Tibial nerve (tissue), 4 donors: Measurements from ENCODE around the gene DUS3L. TPM values are rescaled to one million over a fixed set of nuclear protein-coding genes. Genes with fewer than 3 reads are reported as not detected.

Experiments
- DNase-seq, 2 donors: peaks; one replicate each; pipeline ENCODE4 v3.0.0-alpha.2; 2019; ENCODE audit warnings: low spot score in 2 of 2
- H3K27ac ChIP-seq, 4 donors: fragments of 200-600 bp; sonication (generic) in 3 of 4; one replicate each; pipeline ENCODE4 v1.5.1; 2017 to 2019; ENCODE audit warnings: mild to moderate bottlenecking in 1 of 4
- H3K27me3 ChIP-seq, 2 donors: fragments of 200-600 bp; sonication (generic) in 1 of 2; one replicate each; pipeline versions ENCODE4 v1.5.1 to v1.6.0; 2017 to 2019
- H3K36me3 ChIP-seq, 3 donors: fragments of 200-600 bp; sonication (generic); one replicate each; pipeline ENCODE4 v1.5.1; 2018 to 2019
- H3K4me1 ChIP-seq, 4 donors: fragments of 200-600 bp; sonication (generic) in 3 of 4; one replicate each; pipeline ENCODE4 v1.5.1; 2017 to 2019
- H3K4me3 ChIP-seq, 4 donors: fragments of 200-600 bp; sonication (generic) in 3 of 4; one replicate each; pipeline ENCODE4 v1.5.1; 2017 to 2019; ENCODE audit warnings: mild to moderate bottlenecking in 1 of 4, moderate library complexity in 1 of 4
- H3K9me3 ChIP-seq, 4 donors: fragments of 200-600 bp; sonication (generic) in 3 of 4; one replicate each; pipeline ENCODE4 v1.5.1; 2017 to 2019
- CTCF ChIP-seq, 5 experiments: fragments of 200-600 bp in 3 of 5; fragments of 450-650 bp in 2 of 5; sonication (generic) in 3 of 5; IDR thresholded peaks; one replicate each; pipeline ENCODE4 v1.5.1; 2016 to 2019; ENCODE audit warnings: antibody characterized with exemption in 5 of 5, mild to moderate bottlenecking in 3 of 5, moderate library complexity in 2 of 5
- EP300 ChIP-seq, 2 donors: sonication (generic); formaldehyde crosslinking; IDR thresholded peaks; one replicate each; pipeline ENCODE4 v1.6.1; 2017; ENCODE audit warnings: antibody characterized with exemption in 2 of 2, mild to moderate bottlenecking in 1 of 2
- POLR2A ChIP-seq, 2 donors: fragments of 450-650 bp; IDR thresholded peaks; one replicate each; pipeline ENCODE4 v1.6.1; 2017; ENCODE audit warnings: antibody characterized with exemption in 2 of 2, mild to moderate bottlenecking in 2 of 2, moderate library complexity in 2 of 2
- WGBS, 2 donors: methylation state at CpG; one replicate each; pipeline ENCODE4 v1.1.5; 2018; 5-methylcytosine and 5-hydroxymethylcytosine counted together
- total RNA-seq, 4 donors: library from RNA; depleted of rRNA; stranded (reverse); fragments of >200 nt; gene quantifications; one replicate each; pipeline ENCODE4 v1.1.0, GENCODE V29; 2016

Gene DUS3L
- total RNA-seq, 4 donors from 2014 or later: 33.2 to 75.9 (median 54.2) TPM

DNA sequence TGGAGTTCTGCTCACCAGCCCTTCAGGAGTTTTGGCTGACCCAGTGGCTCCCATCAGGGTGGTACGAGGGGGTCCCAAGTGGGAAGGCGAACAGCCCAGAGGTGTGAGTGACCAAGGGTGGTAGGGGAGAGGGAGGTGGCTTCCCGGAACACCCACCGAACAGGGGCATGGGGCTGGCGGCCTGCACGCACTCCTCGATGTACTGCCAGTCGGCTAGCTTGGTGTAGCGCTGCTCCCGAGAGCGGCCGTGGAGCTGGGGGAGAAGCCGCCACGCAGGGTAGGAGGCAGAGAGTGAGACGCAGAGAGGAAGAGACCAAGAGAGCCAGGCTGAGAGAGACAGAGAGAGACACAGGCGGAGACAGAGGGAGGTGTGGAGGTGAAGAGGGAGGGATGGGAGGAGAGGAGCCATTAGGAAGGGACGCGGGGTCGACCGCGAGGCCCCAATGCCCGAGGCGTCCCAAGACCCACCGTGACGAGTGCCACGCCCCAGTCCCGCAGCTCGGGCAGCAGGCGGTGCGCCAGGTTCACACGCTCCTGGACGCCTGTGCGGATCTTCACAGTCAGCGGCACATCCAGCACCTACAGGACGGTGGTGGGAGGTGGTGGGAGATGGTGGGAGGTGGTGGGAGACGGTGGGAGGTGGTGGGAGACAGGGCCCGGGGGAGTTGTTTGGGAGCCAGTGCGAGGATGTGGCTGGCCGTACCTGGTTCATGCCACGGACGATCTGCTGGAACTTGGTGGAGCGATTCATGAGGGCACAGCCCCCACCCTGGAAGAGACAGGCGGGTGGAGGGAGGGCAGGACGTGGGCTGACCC lies 4.2 kb downstream of the DUS3L start:
- 89 to 92% methylated on average over 40 to 44 of the region's 44 CpGs for WGBS, 2 donors
- H3K9me3 ChIP-seq: no peaks in the 10 kb centered on the region
- no peak for DNase-seq
- H3K4me3 ChIP-seq: no peak overlapping the region
- H3K4me1 ChIP-seq: peaks cover 0 to 9% (median 2%) of the 10 kb centered on the region in 4 donors
- H3K27me3 ChIP-seq: no peaks in the 10 kb centered on the region
- TF ChIP-seq CTCF (IDR thresholded peaks at IDR 0.05): no peak
- no peak for TF ChIP-seq POLR2A (IDR thresholded peaks at IDR 0.05)
- no peak for TF ChIP-seq EP300 (IDR thresholded peaks at IDR 0.05)
- peaks cover 3 to 75% (median 21%) of the 10 kb centered on the region in 3 donors for H3K36me3 ChIP-seq
- no peak overlapping the region for H3K27ac ChIP-seq

DNA sequence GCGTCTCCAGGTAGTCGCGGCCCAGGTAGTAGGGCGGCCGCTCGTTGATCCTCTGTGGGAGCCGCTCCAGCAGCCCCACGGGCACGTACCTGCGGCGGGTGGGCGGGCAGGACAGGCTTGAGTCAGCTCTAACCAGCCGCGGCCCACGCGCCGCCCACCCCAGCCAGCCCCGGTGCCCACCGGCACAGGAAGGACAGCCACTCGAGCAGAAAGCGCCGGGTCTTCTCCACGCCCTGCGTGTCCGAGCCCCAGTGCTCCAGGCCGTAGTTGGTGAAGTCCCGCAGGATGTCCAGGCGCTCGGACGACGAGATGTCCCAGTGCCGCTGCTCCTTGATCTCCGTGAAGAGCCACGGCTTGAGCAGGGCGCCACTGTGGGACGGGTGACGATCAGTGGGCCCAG lies 5.5 kb downstream of the DUS3L start:
- Histone ChIP-seq H3K36me3 (peaks cover 3 to 75% (median 21%) of the 10 kb centered on the region in 3 donors), H3K9me3 (no peaks in the 10 kb centered on the region), H3K4me3 (no peak overlapping the region), H3K27ac (no peak overlapping the region), H3K4me1 (peaks cover 0 to 8% (median 2%) of the 10 kb centered on the region in 4 donors), H3K27me3 (no peaks in the 10 kb centered on the region)
- TF ChIP-seq EP300 (IDR thresholded peaks at IDR 0.05): no peak
- no peak for TF ChIP-seq POLR2A (IDR thresholded peaks at IDR 0.05)
- no peak for TF ChIP-seq CTCF (IDR thresholded peaks at IDR 0.05)
- DNase-seq: no peak
- WGBS, 2 donors: 89 to 95% methylated on average over 15 to 25 of the region's 37 CpGs

- 90 to 91% methylated on average over 15 of the region's 15 CpGs for WGBS, 2 donors
- no peak for TF ChIP-seq CTCF (IDR thresholded peaks at IDR 0.05)
- no peak for TF ChIP-seq EP300 (IDR thresholded peaks at IDR 0.05)
- no peak for TF ChIP-seq POLR2A (IDR thresholded peaks at IDR 0.05)
- Histone ChIP-seq H3K4me3 (no peak within 1 kb of the TSS), H3K27me3 (no peaks in the 10 kb centered on the region), H3K27ac (no peak within 1 kb of the TSS), H3K9me3 (no peaks in the 10 kb centered on the region), H3K36me3 (peaks cover 3 to 71% (median 21%) of the 10 kb centered on the region in 3 donors), H3K4me1 (peaks cover 0 to under 1% (median 0%) of the 10 kb centered on the region in 4 donors)
- no peak for DNase-seq
These were observed 6.3 kb downstream of the DUS3L start, which contains the start of gene PRR22 for GRCh38 chr19:5784581-5785147. Gene PRR22, minus strand, starts transcription at chr19:5784746. Its CDS starts 86 bp downstream, at chr19:5784660.

DNA sequence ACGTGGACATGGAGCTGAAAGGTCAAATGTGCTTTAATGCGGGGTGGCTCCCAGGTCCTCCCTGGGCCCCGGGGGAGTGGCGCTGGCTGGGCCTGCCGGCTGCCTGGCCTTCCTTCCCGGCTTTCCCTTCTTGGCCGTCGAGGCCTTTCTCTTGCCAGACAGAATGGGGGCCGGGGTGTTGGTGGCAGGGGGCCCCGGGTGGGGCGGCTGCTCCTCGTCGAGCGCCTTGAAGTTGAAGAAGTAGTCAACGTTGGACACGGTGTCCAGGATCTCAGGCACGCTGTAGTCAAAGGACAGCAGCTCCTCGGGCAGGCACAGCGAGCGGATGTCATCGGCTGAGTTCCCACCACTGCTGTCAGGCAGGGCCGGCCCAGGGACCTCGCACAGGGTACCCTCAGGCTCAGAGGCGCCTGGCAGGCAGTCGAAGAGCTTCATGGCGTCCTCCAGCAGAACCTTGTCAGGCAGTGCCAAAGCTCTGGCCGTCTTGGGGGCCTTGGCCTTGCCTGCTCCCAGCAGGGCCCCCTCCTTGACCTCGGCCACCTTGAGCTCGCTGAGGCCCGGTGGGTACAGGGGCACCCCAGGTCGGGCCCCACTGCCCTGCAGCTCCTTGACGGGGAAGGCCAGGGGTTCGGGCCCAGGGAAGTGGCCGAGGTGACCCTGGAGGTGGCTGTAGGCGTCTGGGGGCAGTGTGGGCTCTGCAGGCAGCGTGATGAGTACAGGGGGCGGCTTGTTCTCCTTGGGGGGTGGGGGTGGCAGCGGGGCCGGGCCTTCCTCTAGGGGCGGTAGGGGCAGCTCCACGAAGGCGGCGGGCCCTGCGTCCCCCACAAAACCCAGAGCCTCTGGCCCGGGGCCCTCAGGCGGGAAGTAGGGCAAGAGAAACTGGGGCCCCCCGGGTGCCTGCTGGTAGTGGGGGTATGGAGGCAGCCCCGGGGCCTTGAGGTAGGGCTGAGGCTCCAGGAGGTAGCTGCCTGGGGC lies 7.7 kb downstream of the DUS3L start:
- H3K27me3 ChIP-seq: no peaks in the 10 kb centered on the region
- no peaks in the 10 kb centered on the region for H3K9me3 ChIP-seq
- H3K36me3 ChIP-seq: peaks cover 0 to 57% (median 21%) of the 10 kb centered on the region in 3 donors
- 69 to 73% methylated on average over 30 to 33 of the region's 48 CpGs for WGBS, 2 donors
- H3K4me3 ChIP-seq: no peak overlapping the region
- H3K27ac ChIP-seq: no peak overlapping the region
- no peak for DNase-seq
- no peak for TF ChIP-seq POLR2A (IDR thresholded peaks at IDR 0.05)
- TF ChIP-seq EP300 (IDR thresholded peaks at IDR 0.05): no peak
- no peak for TF ChIP-seq CTCF (IDR thresholded peaks at IDR 0.05)
- H3K4me1 ChIP-seq: no peaks in the 10 kb centered on the region
